Measurements from ENCODE around the gene RGL1. TPM values are rescaled to one million over a fixed set of nuclear protein-coding genes. Genes with fewer than 3 reads are reported as not detected.

Gene RGL1
- total RNA-seq, 1 experiment from 2014 or later = 1.3 TPM

- Histone ChIP-seq H3K79me2 (ENCODE audit: insufficient read depth, low read length) (no peaks in the 10 kb centered on the region), H3K4me3 (replicated peaks in 1 of 2; ENCODE audit: low read depth in 1 of 2, low read length in 2 of 2) (no peak overlapping the region), H2AFZ (ENCODE audit: low read depth, low read length, poor library complexity, severe bottlenecking) (no peak overlapping the region), H3K27ac (ENCODE audit: low read depth, low read length) (no peak overlapping the region), H3K4me2 (ENCODE audit: low read length) (no peak overlapping the region), H4K20me1 (ENCODE audit: insufficient read depth) (no peaks in the 10 kb centered on the region), H3K27me3 (ENCODE audit: insufficient read depth, low read length) (no peaks in the 10 kb centered on the region), H3K9ac (ENCODE audit: low read length) (no peak overlapping the region), H3K9me2 (ENCODE audit: insufficient read depth) (no peaks in the 10 kb centered on the region), H3K4me1 (ENCODE audit: control insufficient read depth in 1 of 2, insufficient read depth in 2 of 2, low read length in 2 of 2) (no peaks in the 10 kb centered on the region), H3K36me3 (ENCODE audit: control insufficient read depth in 1 of 2, insufficient read depth in 2 of 2, low read length in 2 of 2) (no peaks in the 10 kb centered on the region), H3K9me3 (ENCODE audit: control insufficient read depth in 1 of 2, insufficient read depth in 1 of 2, low read depth in 1 of 2, low read length in 2 of 2) (no peaks in the 10 kb centered on the region)
- DNase-seq (ENCODE audit: low read depth, low spot score) (no peak), ATAC-seq (no peak)
- ChIA-PET RAD21 (ENCODE audit: low non-redundant PET in 1 of 2, low total read pairs in 2 of 2, uncharacterized antibody in 2 of 2, unreplicated experiment in 2 of 2) (no interaction called here), CTCF (no interaction called here), POLR2A (interaction anchor here (0.6 kb wide), 1 partner anchor 498 kb away, joined by 3 read pairs; the partner anchor contains the start of gene C1orf21)
- no TSS peak for BruUV-seq (replicated peaks)
- TF ChIP-seq FOSL1 (IDR thresholded peaks at IDR 0.05; ENCODE audit: low read depth) = no peak
- no peak for TF ChIP-seq SRF (IDR thresholded peaks at IDR 0.05; ENCODE audit: low read depth)
- no peak for TF ChIP-seq SIN3A (IDR thresholded peaks at IDR 0.05; ENCODE audit: low read depth)
- no peak for TF ChIP-seq RAD21 (IDR thresholded peaks at IDR 0.05; ENCODE audit: low read depth)
- TF ChIP-seq POLR2A (IDR thresholded peaks at IDR 0.05; ENCODE audit: borderline replicate concordance, extremely low read depth, insufficient read depth, insufficient read length) = no peak
- intact Hi-C loops (cut with micrococcal nuclease) = no loop called here
Observed at GRCh38 chr1:183889095-183889494, 84.2 kb downstream of the RGL1 start.

- intact Hi-C loops (cut with micrococcal nuclease) = no loop called here
- CTCF ChIA-PET = interaction anchor here (1.1 kb wide), 1 partner anchor 25 kb away, joined by 3 read pairs; no protein-coding TSS in a partner anchor
- no peaks in the 10 kb centered on the region for H3K9me2 ChIP-seq (ENCODE audit: insufficient read depth)
- no peak overlapping the region for H3K4me2 ChIP-seq (ENCODE audit: low read length)
- no peaks in the 10 kb centered on the region for H4K20me1 ChIP-seq (ENCODE audit: insufficient read depth)
- H3K4me1 ChIP-seq (ENCODE audit: control insufficient read depth in 1 of 2, insufficient read depth in 2 of 2, low read length in 2 of 2) = no peaks in the 10 kb centered on the region
- H3K27ac ChIP-seq (ENCODE audit: low read depth, low read length) = no peak overlapping the region
- no TSS peak for BruUV-seq (replicated peaks)
- POLR2A ChIA-PET = no interaction called here
- DNase-seq (ENCODE audit: low read depth, low spot score) (no peak), ATAC-seq (no peak)
- H3K4me3 ChIP-seq (replicated peaks in 1 of 2; ENCODE audit: low read depth in 1 of 2, low read length in 2 of 2) = no peak overlapping the region
- no peak for TF ChIP-seq SRF (IDR thresholded peaks at IDR 0.05; ENCODE audit: low read depth)
- no peak for TF ChIP-seq SIN3A (IDR thresholded peaks at IDR 0.05; ENCODE audit: low read depth)
- TF ChIP-seq CEBPB (IDR thresholded peaks at IDR 0.05; ENCODE audit: low read depth) = no peak
- TF ChIP-seq RAD21 (IDR thresholded peaks at IDR 0.05; ENCODE audit: low read depth) = no peak
- TF ChIP-seq POLR2A (IDR thresholded peaks at IDR 0.05; ENCODE audit: borderline replicate concordance, extremely low read depth, insufficient read depth, insufficient read length) = no peak
- TF ChIP-seq EZH2phosphoT487 (IDR thresholded peaks at IDR 0.05; ENCODE audit: borderline replicate concordance) = no peak
- no peak for TF ChIP-seq JUND (IDR thresholded peaks at IDR 0.05)
- no peak for TF ChIP-seq EZH2 (IDR thresholded peaks at IDR 0.05)
- no peak for TF ChIP-seq CBX3 (IDR thresholded peaks at IDR 0.05; ENCODE audit: low read depth)
- no peak for TF ChIP-seq REST (IDR thresholded peaks at IDR 0.05; ENCODE audit: low read depth)
- TF ChIP-seq ATF3 (IDR thresholded peaks at IDR 0.05) = no peak
- TF ChIP-seq FOSL1 (IDR thresholded peaks at IDR 0.05; ENCODE audit: low read depth) = no peak
- TF ChIP-seq ZBTB33 (IDR thresholded peaks at IDR 0.05; ENCODE audit: extremely low read depth, insufficient replicate concordance, low read length) = no peak
- TF ChIP-seq POLR2AphosphoS5 (IDR thresholded peaks at IDR 0.05; ENCODE audit: low read depth, low read length) = no peak
- no peaks in the 10 kb centered on the region for H3K9me3 ChIP-seq (ENCODE audit: control insufficient read depth in 1 of 2, insufficient read depth in 1 of 2, low read depth in 1 of 2, low read length in 2 of 2)
- no peak overlapping the region for H2AFZ ChIP-seq (ENCODE audit: low read depth, low read length, poor library complexity, severe bottlenecking)
- RAD21 ChIA-PET (ENCODE audit: low non-redundant PET in 1 of 2, low total read pairs in 2 of 2, uncharacterized antibody in 2 of 2, unreplicated experiment in 2 of 2) = no interaction called here
- no peaks in the 10 kb centered on the region for H3K27me3 ChIP-seq (ENCODE audit: insufficient read depth, low read length)
- H3K36me3 ChIP-seq (ENCODE audit: control insufficient read depth in 1 of 2, insufficient read depth in 2 of 2, low read length in 2 of 2) = no peaks in the 10 kb centered on the region
- no peak overlapping the region for H3K9ac ChIP-seq (ENCODE audit: low read length)
- no peaks in the 10 kb centered on the region for H3K79me2 ChIP-seq (ENCODE audit: insufficient read depth, low read length)
Observed at GRCh38 chr1:183891158-183891856, 86.4 kb downstream of the RGL1 start.
